D721Med (cell line): Measurements from ENCODE around the gene CBX4.

Experiments
- DNase-seq: peaks from one replicate; pipeline ENCODE4 v3.0.0; 2011; ENCODE audit warnings: low spot score; ENCODE audit not compliant: insufficient read length
- FAIRE-seq: peaks from 2 replicates; lab custom pipeline; 2011; peaks lifted over from hg19 to GRCh38; lab: Jason Lieb, UNC
- CTCF ChIP-seq: IDR thresholded peaks from 2 replicates; pipeline ENCODE4 v1.5.1; 2012; ENCODE audit warnings: mild to moderate bottlenecking, control low read depth; ENCODE audit not compliant: insufficient read depth; ENCODE audit errors: missing control alignments

CBX4 gene

GRCh38 chr17:79798299-79799173, 40.7 kb downstream of the CBX4 start:
- no peak for TF ChIP-seq CTCF
- DNase-seq (no peak), FAIRE-seq (no peak)

DNA sequence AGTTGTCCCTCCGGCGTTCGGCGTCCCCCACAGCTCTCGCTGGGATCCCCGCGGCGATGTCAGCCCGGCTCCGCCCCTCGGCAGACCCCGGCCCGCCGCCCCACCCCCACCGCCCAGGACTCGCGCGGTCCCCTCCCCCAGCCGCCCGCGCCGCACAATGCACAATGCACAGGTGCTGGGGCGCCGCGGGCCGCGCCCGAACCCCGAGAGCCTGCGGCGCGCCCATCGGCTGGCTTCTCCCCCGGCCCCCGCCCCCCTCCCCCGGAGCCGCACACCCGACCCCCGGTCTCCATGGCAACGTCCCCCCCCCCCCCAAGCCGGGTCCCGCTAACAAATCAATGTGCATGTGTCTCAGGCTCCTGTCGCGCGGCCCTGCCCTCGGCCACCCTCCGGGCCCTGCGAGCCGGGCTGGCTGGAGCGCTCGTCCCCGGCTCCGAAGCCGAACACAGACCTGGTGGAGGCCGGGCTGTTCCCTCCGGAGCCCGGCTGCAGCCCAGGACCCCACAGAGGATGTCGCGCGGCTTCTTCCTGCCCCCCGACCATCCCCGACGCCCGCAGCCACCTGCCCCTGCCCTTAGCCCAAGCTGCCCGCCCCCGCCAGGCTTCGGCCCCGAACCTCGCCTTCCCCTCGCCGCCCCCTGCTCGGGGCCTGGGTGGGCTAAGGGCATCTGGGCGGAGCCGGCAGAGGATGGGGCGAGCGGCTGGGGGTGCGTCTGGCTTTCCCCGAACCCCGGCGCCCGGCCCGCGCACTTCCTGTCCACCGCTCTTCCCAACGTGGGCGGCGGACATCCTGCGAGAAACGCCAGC, 41.5 kb downstream of the CBX4 start:
- TF ChIP-seq CTCF: no peak
- FAIRE-seq: no peak
- peak; percentile 72 for DNase-seq

- DNase-seq: peak; percentile 95
- no peak for FAIRE-seq
- peak; percentile 14 for TF ChIP-seq CTCF
These were observed 42.3 kb downstream of the CBX4 start, which contains the start of gene CBX8 for GRCh38 chr17:79796763-79797491. Gene CBX8, minus strand, starts transcription at chr17:79797077. Its CDS starts 79 bp downstream, at chr17:79796998.

DNA sequence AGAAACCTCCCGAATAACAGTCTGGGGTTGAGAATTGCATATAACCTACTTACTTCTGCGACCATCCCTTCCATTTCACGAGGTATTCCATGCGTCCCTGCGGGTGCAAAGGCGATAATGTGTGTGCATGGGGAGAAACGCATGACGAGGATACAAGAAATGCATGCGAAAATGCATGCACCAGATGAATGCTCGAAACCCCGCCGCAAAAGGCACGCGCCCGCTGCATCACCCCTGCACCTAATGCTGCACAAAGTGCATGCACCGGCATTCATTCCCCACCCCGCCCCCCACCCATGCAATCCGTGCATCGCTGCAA, 42.8 kb downstream of the CBX4 start:
- FAIRE-seq: no peak
- no peak for TF ChIP-seq CTCF
- no peak for DNase-seq

- DNase-seq (no peak), FAIRE-seq (no peak)
- TF ChIP-seq CTCF: no peak
These were observed 43.3 kb downstream of the CBX4 start for GRCh38 chr17:79795795-79796443.

DNA sequence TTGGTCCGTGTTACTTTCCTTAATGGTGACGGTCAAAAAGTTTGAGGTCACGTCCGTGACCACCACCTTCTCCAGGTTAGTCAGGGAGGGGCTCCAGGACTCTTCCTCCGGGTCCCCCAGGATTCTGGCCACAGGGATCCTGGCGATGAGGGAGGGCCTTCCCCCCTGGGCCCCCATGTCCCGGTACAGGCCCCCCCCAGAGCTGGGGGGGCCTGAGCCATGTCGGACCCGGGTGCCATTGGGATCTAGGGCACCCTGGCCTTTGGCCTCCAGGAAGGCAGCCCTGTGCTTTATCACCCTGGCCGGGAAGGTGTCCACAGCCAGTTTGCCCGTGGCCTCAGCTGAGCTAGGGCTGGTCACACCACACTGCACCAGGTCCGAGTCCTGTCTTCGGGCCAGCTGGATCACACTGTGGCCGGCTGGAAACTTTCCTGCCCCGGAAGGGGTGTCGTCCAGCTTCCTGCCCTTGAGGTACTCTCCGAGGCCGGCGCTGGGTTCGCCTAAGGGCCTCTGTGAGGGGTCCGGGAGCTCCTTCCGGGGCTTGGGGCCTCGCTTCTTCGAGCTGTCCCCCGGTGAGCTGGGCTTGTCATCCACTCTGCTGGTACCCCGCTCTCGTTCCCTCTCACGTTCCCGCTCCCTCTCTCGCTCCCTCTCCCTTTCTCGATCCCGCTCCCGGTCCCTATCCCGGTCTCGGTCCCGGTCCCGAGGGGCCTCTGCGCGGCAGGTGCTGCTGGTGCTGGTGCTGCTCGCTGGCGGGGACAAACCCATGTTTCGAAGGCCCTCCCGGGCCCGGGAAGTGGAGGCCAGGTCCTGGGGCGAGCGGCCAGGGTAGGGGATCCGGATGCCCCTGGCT, 44.4 kb downstream of the CBX4 start:
- FAIRE-seq (no peak), DNase-seq (no peak)
- no peak for TF ChIP-seq CTCF
